Ectodermal cell (in vitro differentiated cells): ENCODE measurements around the gene GULP1.
"Not testable (repeated sequence)": the region's sequence is repeated elsewhere in the genome, so short reads cannot be mapped to it uniquely, and the experiment has no call there.

Experiments used
- H3K27ac ChIP-seq: 2 replicates; pipeline ENCODE4 v1.7.0; 2013; ENCODE audit warnings: mild to moderate bottlenecking, low read depth, low read length; ENCODE audit not compliant: insufficient read depth, poor library complexity, severe bottlenecking
- H3K27me3 ChIP-seq: 2 replicates; pipeline ENCODE4 v1.7.0; 2013; ENCODE audit warnings: mild to moderate bottlenecking, low read length; ENCODE audit not compliant: insufficient read depth, control insufficient read depth, poor library complexity, severe bottlenecking
- H3K36me3 ChIP-seq: one replicate; pipeline ENCODE4 v1.7.0; 2013; ENCODE audit warnings: low read length; ENCODE audit not compliant: control insufficient read depth, insufficient read depth
- H3K4me1 ChIP-seq: one replicate; pipeline ENCODE4 v1.7.0; 2013; ENCODE audit warnings: low read length; ENCODE audit not compliant: control insufficient read depth, insufficient read depth
- H3K4me3 ChIP-seq: 2 replicates; pipeline ENCODE4 v1.7.0; 2013; ENCODE audit warnings: low read depth, low read length, control low read depth; ENCODE audit not compliant: insufficient read depth
- H3K9me3 ChIP-seq: 2 replicates; pipeline ENCODE4 v1.7.0; 2013; ENCODE audit warnings: mild to moderate bottlenecking, low read length, moderate library complexity; ENCODE audit not compliant: control insufficient read depth
- WGBS, 2 experiments: methylation state at CpG; one replicate each; pipeline ENCODE4 v1.1.7; 2013; ENCODE audit warnings: missing lambda C conversion rate in 2 of 2; 5-methylcytosine and 5-hydroxymethylcytosine counted together

Gene GULP1

GRCh38 chr2:188456114-188456909, 164.6 kb downstream of the GULP1 start:
- Histone ChIP-seq H3K27me3 (no peaks in the 10 kb centered on the region), H3K4me3 (no peak overlapping the region), H3K4me1 (no peaks in the 10 kb centered on the region), H3K27ac (no peak overlapping the region), H3K9me3 (no peaks in the 10 kb centered on the region), H3K36me3 (peaks cover 13% of the 10 kb centered on the region)
- WGBS, 2 experiments = 69 to 70% methylated on average over 12 of the region's 12 CpGs

- 100% methylated on average over 1 to 2 of the region's 2 CpGs for WGBS, 2 experiments
- Histone ChIP-seq H3K27ac (no peak overlapping the region), H3K27me3 (no peaks in the 10 kb centered on the region), H3K4me3 (no peak overlapping the region), H3K36me3 (peaks cover 7% of the 10 kb centered on the region), H3K4me1 (no peaks in the 10 kb centered on the region), H3K9me3 (no peaks in the 10 kb centered on the region)
Measured at GRCh38 chr2:188459061-188459460, 167.4 kb downstream of the GULP1 start.

GRCh38 chr2:188466078-188466477, 174.4 kb downstream of the GULP1 start:
- not testable (repeated sequence) for H3K27ac ChIP-seq, H3K4me3 ChIP-seq, H3K27me3 ChIP-seq, H3K4me1 ChIP-seq, H3K36me3 ChIP-seq, H3K9me3 ChIP-seq
- WGBS, 2 experiments = 92 to 100% methylated on average over 1 to 3 of the region's 3 CpGs

GRCh38 chr2:188466761-188467160, 175.1 kb downstream of the GULP1 start:
- Histone ChIP-seq H3K4me1 (no peaks in the 10 kb centered on the region), H3K9me3 (no peaks in the 10 kb centered on the region), H3K27me3 (no peaks in the 10 kb centered on the region), H3K27ac (no peak overlapping the region), H3K36me3 (no peaks in the 10 kb centered on the region), H3K4me3 (no peak overlapping the region)
- 89 to 97% methylated on average over 1 of the region's 1 CpG for WGBS, 2 experiments

- WGBS, 2 experiments = 100% methylated on average over 3 to 4 of the region's 4 CpGs
- no peak overlapping the region for H3K27ac ChIP-seq
- no peaks in the 10 kb centered on the region for H3K36me3 ChIP-seq
- no peaks in the 10 kb centered on the region for H3K4me1 ChIP-seq
- H3K9me3 ChIP-seq = no peaks in the 10 kb centered on the region
- H3K4me3 ChIP-seq = no peak overlapping the region
- H3K27me3 ChIP-seq = no peaks in the 10 kb centered on the region
Measured at GRCh38 chr2:188471166-188471565, 179.5 kb downstream of the GULP1 start.

GRCh38 chr2:188473306-188473705, 181.6 kb downstream of the GULP1 start:
- Histone ChIP-seq H3K9me3 (no peaks in the 10 kb centered on the region), H3K27ac (no peak overlapping the region), H3K36me3 (no peaks in the 10 kb centered on the region), H3K27me3 (no peaks in the 10 kb centered on the region), H3K4me3 (no peak overlapping the region), H3K4me1 (no peaks in the 10 kb centered on the region)
- 96 to 97% methylated on average over 3 of the region's 3 CpGs for WGBS, 2 experiments

GRCh38 chr2:188474316-188474715, 182.6 kb downstream of the GULP1 start:
- 80 to 81% methylated on average over 2 of the region's 2 CpGs for WGBS, 2 experiments
- Histone ChIP-seq H3K36me3 (no peaks in the 10 kb centered on the region), H3K27me3 (no peaks in the 10 kb centered on the region), H3K4me1 (no peaks in the 10 kb centered on the region), H3K27ac (no peak overlapping the region), H3K9me3 (no peaks in the 10 kb centered on the region), H3K4me3 (no peak overlapping the region)

GRCh38 chr2:188475945-188476344, 184.3 kb downstream of the GULP1 start:
- H3K27ac ChIP-seq = no peak overlapping the region
- no peak overlapping the region for H3K4me3 ChIP-seq
- no peaks in the 10 kb centered on the region for H3K36me3 ChIP-seq
- H3K9me3 ChIP-seq = no peaks in the 10 kb centered on the region
- WGBS, 2 experiments = 96% methylated on average over 4 of the region's 4 CpGs
- no peaks in the 10 kb centered on the region for H3K4me1 ChIP-seq
- no peaks in the 10 kb centered on the region for H3K27me3 ChIP-seq

- Histone ChIP-seq H3K4me3 (no peak overlapping the region), H3K27ac (no peak overlapping the region), H3K27me3 (no peaks in the 10 kb centered on the region), H3K36me3 (no peaks in the 10 kb centered on the region), H3K4me1 (no peaks in the 10 kb centered on the region), H3K9me3 (no peaks in the 10 kb centered on the region)
- WGBS, 2 experiments = 83 to 85% methylated on average over 4 of the region's 5 CpGs
Measured at GRCh38 chr2:188477564-188478103, 186.0 kb downstream of the GULP1 start.

GRCh38 chr2:188478724-188479123, 187.1 kb downstream of the GULP1 start:
- WGBS, 2 experiments = 27 to 33% methylated on average over 1 of the region's 1 CpG
- H3K4me1 ChIP-seq = no peaks in the 10 kb centered on the region

More at GRCh38 chr2:188478724-188479123, 187.1 kb downstream of the GULP1 start:
- Histone ChIP-seq H3K27me3 (no peaks in the 10 kb centered on the region), H3K4me3 (no peak overlapping the region), H3K36me3 (no peaks in the 10 kb centered on the region), H3K27ac (no peak overlapping the region), H3K9me3 (no peaks in the 10 kb centered on the region)
